ENCODE results near the gene AAGAB.

GRCh38 chr15:67253101-67253500 lies 1.4 kb downstream of the AAGAB start:
- TF ChIP-seq CTCF (IDR thresholded peaks at IDR 0.05) (no peak), EP300 (IDR thresholded peaks at IDR 0.05) (no peak)
